Chondrocyte (in vitro differentiated cells): Measurements from ENCODE around the gene MSANTD3. TPM values are rescaled to one million over a fixed set of nuclear protein-coding genes. Genes with fewer than 3 reads are reported as not detected.

Source experiments
- DNase-seq: peaks from one replicate; pipeline ENCODE4 v3.0.0; 2021; ENCODE audit warnings: mixed read lengths, low spot score
- H3K27ac Mint-ChIP-seq: one replicate; pipeline ENCODE4 v1.8.0; 2021; ENCODE audit warnings: mild to moderate bottlenecking, moderate library complexity, mixed read lengths; ENCODE audit not compliant: unreplicated experiment
- H3K27me3 Mint-ChIP-seq: 2 replicates; pipeline ENCODE4 v1.8.0; 2021; ENCODE audit warnings: low read depth, mixed read lengths
- H3K36me3 Mint-ChIP-seq: 2 replicates; pipeline ENCODE4 v1.8.0; 2021; ENCODE audit warnings: low read depth, mixed read lengths
- H3K4me1 Mint-ChIP-seq: 2 replicates; pipeline ENCODE4 v1.8.0; 2021; ENCODE audit warnings: low read depth, mild to moderate bottlenecking, mixed read lengths
- H3K4me3 Mint-ChIP-seq: one replicate; pipeline ENCODE4 v1.8.0; 2021; ENCODE audit warnings: mild to moderate bottlenecking, moderate library complexity, mixed read lengths; ENCODE audit not compliant: unreplicated experiment
- H3K9me3 Mint-ChIP-seq: 2 replicates; pipeline ENCODE4 v1.8.0; 2021; ENCODE audit warnings: low read depth, mixed read lengths
- CTCF ChIP-seq: fragments of 200-600 bp; sonication (generic); IDR thresholded peaks from 2 replicates; pipeline ENCODE4 v1.5.0; 2021; ENCODE audit warnings: antibody characterized with exemption, mild to moderate bottlenecking, moderate library complexity
- total RNA-seq: library from RNA; stranded (reverse); gene quantifications from 3 replicates; pipeline ENCODE4 v1.2.1, GENCODE V29; 2021

MSANTD3 gene
- total RNA-seq, 1 donor from 2014 or later, result 54.0 TPM

GRCh38 chr9:100499460-100499859, 72.5 kb downstream of the MSANTD3 start:
- no peaks in the 10 kb centered on the region for H3K27me3 Mint-ChIP-seq
- peaks cover 2% of the 10 kb centered on the region for H3K36me3 Mint-ChIP-seq
- H3K4me1 Mint-ChIP-seq, result peaks cover 5% of the 10 kb centered on the region
- no peak for TF ChIP-seq CTCF
- H3K27ac Mint-ChIP-seq, result no peak overlapping the region
- DNase-seq, result no peak
- H3K4me3 Mint-ChIP-seq, result no peak overlapping the region
- H3K9me3 Mint-ChIP-seq, result peaks cover 4% of the 10 kb centered on the region

- no peaks in the 10 kb centered on the region for H3K27me3 Mint-ChIP-seq
- TF ChIP-seq CTCF, result no peak
- H3K36me3 Mint-ChIP-seq, result peaks cover 2% of the 10 kb centered on the region
- peaks cover 5% of the 10 kb centered on the region for H3K4me1 Mint-ChIP-seq
- H3K4me3 Mint-ChIP-seq, result no peak overlapping the region
- H3K9me3 Mint-ChIP-seq, result peaks cover 4% of the 10 kb centered on the region
- no peak overlapping the region for H3K27ac Mint-ChIP-seq
- DNase-seq, result no peak
Measured at GRCh38 chr9:100499866-100500265, 72.9 kb downstream of the MSANTD3 start.

Other genes with a start within 250 kb of the MSANTD3 start
- gene TEX10, start 74.2 kb upstream of the MSANTD3 start, total RNA-seq, result 14.4 to 15.8 TPM (median 14.6 TPM) in 3 replicates
- 1.3 to 3.1 TPM (median 3.0 TPM) in 3 replicates for gene TMEFF1, start 46.0 kb downstream of the MSANTD3 start, total RNA-seq
- 0.46 to 0.87 TPM (median 0.62 TPM) in 3 replicates for gene CAVIN4, start 150.9 kb downstream of the MSANTD3 start, total RNA-seq